Activated gamma-delta T cell (primary cell): Measurements from ENCODE around the gene CDHR2.

Source experiments
- DNase-seq: peaks from one replicate; lab custom pipeline; 2025; lab: John Stamatoyannopoulos, UW
- total RNA-seq, 2 donors: gene quantifications; one replicate each; lab custom pipeline; 2026; lab: John Stamatoyannopoulos, UW

Gene CDHR2, protein sequence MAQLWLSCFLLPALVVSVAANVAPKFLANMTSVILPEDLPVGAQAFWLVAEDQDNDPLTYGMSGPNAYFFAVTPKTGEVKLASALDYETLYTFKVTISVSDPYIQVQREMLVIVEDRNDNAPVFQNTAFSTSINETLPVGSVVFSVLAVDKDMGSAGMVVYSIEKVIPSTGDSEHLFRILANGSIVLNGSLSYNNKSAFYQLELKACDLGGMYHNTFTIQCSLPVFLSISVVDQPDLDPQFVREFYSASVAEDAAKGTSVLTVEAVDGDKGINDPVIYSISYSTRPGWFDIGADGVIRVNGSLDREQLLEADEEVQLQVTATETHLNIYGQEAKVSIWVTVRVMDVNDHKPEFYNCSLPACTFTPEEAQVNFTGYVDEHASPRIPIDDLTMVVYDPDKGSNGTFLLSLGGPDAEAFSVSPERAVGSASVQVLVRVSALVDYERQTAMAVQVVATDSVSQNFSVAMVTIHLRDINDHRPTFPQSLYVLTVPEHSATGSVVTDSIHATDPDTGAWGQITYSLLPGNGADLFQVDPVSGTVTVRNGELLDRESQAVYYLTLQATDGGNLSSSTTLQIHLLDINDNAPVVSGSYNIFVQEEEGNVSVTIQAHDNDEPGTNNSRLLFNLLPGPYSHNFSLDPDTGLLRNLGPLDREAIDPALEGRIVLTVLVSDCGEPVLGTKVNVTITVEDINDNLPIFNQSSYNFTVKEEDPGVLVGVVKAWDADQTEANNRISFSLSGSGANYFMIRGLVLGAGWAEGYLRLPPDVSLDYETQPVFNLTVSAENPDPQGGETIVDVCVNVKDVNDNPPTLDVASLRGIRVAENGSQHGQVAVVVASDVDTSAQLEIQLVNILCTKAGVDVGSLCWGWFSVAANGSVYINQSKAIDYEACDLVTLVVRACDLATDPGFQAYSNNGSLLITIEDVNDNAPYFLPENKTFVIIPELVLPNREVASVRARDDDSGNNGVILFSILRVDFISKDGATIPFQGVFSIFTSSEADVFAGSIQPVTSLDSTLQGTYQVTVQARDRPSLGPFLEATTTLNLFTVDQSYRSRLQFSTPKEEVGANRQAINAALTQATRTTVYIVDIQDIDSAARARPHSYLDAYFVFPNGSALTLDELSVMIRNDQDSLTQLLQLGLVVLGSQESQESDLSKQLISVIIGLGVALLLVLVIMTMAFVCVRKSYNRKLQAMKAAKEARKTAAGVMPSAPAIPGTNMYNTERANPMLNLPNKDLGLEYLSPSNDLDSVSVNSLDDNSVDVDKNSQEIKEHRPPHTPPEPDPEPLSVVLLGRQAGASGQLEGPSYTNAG (N-terminal part only)
- total RNA-seq = 2.5 to 4.4 reads per million in 2 donors

DNA sequence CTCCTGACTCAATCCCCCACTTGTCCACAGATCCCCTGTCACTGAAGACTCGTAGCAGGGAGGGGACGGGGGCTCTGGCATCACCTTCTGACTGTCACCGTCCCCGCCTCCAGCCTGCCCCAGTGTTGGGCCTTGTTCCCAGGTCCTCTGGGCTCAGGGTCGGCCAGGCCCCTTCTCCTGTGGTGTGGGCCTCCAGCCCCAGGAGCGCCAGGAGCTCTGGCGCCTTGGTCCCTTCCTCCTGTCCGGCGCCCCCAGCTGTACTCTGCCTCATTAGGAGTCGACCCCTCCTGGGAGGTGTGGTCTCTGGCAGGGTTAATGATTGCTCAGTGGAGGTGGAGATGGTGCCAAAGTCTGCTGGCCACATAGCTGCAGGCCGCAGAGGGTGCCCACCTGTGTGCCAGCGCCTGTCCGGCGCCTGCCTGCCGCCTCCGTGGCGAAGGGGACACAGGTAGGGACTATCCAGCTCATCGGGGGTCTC is at the start of gene CDHR2:
TSS of gene CDHR2 (plus strand) at position 376 of the 478 bp plus-strand sequence. CDS start 16,011 bp downstream, outside the sequence.
- DNase-seq = no peak

DNA sequence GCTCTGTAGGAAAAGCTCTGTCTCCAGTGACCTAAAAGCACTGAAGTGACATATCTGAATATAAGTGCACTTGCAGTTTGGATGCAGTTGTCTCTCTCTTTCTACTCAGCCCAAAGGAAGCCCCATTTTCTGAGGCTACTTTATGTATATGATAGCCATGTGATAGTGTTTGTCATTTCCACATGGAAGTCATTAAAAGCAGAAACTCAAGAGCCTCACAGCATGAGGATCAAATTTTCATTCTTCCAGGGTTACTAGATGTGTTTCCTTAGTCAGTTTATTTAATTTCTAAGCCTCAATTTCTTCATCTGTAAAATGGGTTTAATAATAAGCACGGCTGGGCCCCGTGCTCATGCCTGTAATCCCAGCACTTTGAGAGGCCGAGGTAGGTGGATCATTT is 48.6 kb upstream of the CDHR2 start:
- DNase-seq = no peak

DNA sequence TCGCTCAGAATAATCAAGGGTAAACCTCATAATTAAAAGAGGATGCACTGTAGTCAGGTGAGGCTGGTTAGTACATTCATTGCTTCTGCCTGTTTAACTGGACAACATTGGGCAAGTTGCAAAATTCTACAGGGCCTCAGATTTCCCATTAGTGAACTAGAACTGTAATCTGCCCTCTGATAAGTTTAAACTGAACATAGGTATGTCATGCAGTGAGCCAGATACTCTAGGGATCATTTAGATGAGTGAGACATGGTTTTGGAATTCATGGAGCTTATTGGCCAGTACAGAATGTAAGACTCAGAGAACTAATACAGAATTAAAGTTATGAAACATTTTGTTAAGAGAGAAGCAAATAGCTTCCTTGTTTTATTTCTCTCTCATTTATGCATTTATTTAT is 47.8 kb upstream of the CDHR2 start:
- DNase-seq = no peak

DNA sequence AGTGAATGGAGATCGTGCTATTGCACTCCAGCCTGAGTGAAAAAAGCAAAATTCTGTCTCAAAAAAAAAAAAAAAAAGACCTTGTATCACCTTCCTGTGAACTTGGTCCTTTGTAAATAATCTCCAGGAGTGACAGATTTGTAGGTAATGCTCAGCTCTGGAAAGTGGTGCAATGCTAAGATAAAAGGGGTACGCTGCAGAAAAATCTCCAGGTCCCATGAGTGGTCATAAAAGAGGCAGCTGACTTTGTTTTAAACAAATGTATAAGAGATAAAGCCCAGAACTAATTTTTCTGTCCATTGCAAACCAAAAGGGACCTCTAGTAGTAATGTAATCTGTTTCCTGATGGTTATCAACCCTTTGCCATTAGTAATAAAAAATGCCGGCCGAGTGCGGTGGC is 45.6 kb upstream of the CDHR2 start:
- no peak for DNase-seq

DNA sequence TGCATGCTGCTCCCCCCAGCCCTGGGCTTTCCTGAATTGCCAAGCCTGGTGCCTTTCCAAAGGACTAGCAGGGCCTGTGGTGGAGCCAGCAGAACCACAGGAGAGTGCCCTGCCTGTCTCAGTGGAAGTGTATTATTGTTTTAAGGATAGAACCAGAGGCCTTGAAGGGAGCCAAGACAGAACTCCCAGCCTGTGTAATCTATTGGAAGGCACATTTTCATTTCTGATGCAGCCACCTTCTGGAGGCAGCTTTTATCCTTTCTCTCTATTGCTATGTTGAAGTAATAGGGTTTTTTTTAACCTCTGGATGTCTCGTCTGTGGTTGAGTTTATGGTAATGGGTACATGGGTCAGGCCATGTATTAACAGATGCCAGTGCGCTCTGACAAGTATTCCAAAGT is 41.2 kb upstream of the CDHR2 start:
- no peak for DNase-seq

DNA sequence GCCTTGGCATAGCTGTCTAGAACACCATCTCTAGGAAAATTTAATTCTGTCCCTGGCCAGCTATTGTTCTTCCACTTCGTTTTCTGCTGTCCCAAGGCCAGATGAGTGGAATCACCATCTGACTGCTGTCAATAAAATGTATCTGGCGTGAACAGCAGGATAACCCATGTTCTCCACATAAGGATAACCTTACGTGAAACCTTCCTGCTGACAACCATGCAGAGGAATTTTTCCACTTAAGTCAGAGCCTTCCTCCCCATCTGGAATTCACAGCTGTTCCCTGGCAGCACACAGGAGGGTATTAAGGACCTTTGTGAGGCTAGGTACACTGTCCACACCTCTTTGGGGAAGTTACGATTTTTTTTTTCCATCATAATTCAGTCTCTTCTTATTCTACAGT is 40.5 kb upstream of the CDHR2 start:
- DNase-seq = no peak

DNA sequence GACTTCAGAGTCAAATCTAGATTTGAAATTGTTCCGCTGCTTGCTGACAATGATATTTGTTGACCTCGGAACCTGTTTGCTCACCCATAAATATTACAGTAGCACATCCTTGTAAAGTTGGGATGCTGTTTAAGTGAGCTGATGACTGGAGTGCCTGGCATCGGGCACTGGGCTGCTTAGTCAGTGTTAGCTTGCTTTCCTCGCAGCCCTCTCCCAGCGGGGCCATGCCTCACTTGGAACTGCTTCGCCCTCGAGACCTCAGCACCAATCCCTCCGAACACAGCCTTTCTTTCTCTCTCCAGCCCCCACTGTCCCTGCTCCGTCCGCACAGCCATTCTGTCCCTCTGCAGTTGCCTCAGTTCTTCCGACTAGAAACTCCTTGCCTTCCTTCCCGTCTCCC is 35.4 kb upstream of the CDHR2 start:
- DNase-seq = no peak

DNA sequence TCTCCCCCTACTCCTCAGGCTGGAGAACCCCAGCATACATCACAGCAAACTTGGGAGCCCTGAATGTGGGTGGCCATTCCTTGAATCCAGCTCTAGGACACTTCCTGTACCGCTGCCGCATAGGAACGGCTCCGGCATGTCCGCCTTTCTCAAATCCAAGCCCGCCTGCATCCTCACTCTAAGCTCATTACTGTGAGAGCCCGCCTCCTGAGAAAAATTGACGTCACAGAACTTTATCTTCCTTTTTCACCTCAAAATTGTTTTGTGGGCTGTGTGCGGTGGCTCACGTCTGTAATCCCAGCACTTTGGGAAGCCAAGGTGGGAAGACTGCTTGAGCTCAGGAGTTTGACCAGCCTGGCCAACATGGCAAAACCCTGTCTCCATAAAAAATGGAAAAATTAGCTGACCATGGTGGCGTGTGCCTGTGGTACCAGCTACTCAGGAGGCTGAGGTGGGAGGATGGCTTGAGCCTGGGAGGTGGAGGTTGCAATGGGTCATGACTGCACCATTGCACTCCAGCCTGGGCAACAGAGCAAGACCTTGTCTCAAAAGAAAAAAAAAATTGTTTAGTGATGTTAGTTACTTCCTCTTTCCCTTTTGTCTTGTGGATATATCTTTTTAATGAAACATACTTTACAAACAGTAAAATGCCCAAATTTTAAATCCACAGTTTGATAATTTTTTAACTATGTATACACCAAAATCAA is 34.7 kb upstream of the CDHR2 start:
- no peak for DNase-seq

DNA sequence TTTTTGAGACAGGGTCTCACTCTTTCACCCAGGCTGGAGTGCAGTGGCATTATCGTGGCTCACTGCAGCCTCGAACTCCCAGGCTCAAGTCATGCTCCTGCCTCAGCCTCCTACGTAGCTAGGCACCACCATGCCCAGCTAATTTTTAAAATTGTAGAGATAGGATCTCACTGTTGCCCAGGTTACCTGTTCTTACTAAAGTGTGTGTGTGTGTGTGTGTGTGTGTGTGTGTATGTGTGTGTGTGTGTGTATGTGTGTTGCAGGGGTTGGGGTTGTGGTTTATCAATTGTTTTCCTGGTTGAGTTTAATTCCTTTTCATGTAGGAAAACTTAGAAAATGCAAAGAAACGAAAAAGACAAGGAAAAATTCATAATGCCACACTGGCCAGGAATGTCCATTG is 33.7 kb upstream of the CDHR2 start:
- no peak for DNase-seq

DNA sequence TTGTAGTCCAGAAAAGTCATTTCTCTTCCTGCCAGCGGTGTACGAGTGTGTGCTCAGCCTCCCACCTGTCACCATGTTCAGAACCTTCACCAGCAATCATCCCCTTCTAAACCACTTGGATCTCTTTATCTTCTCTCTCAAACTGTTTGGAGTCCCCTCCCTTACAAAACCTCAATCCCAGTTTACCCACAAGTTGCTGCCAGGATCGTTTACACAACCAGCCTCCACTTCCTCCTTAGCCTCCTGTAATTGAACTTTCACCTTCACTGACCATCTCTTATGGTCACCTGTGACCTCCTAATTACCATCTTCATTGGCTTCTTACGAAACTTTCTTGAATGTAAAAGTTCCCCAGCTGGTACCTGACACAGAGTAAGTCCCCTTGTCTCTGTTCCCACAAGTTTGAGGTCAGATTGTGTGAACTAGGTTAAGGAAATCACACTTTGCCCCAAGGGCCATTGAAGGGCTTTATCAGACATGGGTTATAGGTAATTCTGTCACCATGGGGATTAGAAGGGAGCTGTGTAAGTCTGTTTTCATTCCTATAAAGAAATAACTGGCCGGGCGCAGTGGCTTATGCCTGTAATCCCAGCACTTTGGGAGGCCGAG is 32.0 kb upstream of the CDHR2 start:
- DNase-seq = no peak

DNA sequence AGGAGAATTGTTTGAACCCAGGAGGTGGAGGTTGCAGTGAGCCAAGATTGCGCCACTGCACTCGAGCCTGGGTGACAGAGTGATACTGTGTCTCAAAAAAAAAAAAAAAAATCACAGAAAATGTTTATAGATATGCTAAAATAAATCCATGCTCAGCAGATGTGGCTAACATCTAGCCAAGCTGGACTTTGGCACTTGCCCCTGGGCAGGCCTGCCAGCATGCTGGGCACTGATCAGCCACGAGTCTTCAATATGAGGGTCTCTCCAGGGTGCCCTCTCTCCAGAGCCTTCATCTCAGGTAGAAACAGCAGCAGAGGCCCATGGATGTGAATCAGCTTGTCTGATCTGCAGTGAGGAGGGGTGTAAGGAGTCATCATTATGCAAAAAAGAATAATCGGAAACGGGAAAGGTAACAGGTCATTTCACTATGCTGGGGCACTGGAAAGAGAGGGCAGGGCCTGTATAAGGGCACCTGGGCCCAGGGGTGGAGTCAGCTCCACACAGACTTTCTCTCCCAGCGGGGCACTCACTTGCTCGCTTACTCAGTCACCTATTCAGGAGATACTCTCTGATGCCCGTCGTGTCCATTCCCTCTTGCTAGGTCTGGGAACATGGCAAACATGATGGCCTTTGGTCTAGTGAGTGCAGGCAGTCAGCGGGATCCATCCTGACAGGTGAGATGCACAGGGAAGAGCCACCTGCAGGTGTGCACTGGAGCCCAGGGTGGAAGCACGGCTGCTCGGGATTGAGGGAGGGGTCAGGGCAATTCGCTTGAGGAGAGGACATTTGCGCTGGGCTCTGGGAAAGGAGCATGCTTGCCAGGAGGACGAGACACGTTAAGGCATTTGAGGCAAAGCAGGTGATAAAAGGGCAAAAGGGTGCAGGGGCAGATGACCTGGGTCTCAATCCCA is 29.1 kb upstream of the CDHR2 start:
- DNase-seq = no peak

DNA sequence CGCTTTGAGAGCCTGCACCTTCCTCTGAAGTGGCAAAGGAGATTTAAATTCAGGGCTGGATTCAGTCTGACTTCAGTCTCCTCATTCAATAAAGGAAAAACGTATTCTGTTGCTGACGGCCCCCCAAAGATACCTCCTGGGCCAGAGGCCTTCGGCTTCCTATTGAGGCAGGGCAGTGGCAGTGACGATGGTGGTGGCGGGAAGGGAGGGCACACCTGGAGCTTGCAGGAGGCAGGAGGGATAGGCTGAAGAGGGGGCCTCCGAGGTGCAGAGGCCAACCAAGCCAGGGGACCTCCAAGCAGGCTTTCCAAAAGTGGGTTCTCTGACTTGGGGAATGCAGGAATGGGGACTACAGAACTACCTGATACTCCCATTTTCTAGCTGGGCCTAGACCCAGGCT is 27.9 kb upstream of the CDHR2 start:
- no peak for DNase-seq

DNA sequence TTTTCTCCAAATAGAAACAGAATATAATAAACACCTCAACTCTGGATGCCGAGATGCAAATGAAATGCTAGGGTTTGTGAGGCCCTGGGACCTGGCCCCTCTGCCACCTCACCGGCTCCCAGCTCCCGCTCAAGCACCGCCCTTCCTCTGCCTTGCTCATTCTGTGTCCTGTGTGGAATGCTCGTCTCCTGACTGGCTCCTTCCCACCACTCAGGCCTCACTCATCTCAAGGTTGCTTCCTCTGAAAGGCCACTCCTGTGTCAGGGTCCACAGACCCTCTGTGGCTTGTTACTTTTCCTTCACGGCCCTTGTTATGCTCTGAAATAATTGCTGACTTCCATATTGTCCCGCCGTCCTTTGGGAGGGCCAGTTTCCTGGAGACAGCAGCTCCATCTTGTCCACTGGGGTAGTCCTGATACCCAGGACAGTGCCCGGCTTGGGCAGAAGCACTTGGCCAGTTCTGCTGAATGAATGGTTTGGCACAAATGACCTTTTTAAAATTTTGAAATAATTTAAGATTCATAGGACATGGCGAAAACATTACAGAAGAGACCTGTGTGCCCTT is 27.4 kb upstream of the CDHR2 start:
- no peak for DNase-seq

DNA sequence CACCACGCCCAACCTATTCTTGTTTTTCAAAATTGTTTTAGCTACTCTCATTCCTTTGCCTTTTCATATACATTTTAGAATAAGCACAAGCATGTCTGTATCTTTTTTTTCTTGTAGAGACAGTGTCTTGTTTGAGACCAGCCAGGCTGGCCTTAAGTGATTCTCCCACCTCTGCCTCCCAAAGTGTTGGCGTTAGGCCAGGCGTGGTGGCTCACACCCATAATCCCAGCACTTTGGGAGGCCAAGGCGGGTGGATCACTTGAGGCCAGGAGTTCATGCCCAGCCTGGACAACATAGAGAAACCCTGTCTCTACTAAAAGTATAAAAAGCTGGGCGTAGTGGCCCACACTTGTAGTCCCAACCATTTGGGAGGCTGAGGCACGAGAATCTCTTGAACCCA is 25.0 kb upstream of the CDHR2 start:
- DNase-seq = no peak

DNA sequence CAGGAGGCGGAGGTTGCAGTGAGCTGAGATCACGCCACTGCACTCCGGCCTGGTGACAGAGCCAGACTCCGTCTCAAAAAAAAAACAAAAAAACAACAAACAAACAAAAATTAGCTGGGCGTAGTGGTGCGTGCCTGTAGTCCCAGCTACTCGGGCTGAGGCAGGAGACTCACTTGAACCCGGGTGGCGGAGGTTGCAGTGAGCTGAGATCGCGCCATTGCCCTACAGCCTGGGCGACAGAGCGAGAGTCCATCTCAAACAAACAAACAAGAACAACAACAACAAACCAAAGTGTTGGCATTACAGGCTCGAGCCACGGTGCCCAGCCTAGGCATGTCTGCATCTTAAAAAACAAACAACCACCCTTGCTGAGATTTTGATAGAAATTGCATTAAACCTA is 24.2 kb upstream of the CDHR2 start:
- DNase-seq = no peak

DNA sequence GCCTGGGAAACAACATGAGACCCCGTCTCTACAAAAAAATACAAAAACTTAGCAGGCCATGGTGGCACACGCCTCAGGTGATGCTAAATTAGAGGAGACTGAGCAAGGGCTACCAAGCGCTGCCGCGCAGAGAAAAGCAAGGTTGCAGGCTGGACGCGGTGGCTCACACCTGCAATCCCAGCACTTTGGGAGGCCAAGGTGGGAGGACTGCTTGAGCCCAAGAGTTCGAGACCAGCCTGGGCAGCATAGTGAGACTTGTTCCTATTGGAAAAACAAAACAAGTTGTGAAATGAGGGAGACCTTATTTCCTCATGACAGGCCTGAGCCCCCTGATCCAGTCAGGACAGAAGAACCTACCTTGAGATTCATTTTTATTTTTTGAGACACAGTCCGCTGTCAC is 23.5 kb upstream of the CDHR2 start:
- no peak for DNase-seq

DNA sequence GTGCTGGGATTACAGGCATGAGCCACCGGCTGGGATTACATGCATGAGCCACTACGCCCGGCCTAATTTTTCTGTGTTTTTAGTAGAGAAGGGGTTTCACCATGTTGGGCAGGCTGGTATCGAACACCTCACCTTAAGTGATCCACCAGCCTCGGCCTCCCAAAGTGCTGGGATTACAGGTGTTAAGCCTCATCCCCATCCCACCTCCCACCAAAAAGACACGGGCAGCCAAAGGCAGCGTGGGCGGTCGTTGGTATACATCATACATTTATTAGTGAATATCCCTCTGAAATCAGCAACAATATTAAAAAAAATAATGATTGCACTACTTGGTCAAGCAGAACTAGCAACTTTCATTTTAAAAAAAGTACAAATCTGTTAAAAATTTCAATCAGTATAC is 22.7 kb upstream of the CDHR2 start:
- DNase-seq = no peak

DNA sequence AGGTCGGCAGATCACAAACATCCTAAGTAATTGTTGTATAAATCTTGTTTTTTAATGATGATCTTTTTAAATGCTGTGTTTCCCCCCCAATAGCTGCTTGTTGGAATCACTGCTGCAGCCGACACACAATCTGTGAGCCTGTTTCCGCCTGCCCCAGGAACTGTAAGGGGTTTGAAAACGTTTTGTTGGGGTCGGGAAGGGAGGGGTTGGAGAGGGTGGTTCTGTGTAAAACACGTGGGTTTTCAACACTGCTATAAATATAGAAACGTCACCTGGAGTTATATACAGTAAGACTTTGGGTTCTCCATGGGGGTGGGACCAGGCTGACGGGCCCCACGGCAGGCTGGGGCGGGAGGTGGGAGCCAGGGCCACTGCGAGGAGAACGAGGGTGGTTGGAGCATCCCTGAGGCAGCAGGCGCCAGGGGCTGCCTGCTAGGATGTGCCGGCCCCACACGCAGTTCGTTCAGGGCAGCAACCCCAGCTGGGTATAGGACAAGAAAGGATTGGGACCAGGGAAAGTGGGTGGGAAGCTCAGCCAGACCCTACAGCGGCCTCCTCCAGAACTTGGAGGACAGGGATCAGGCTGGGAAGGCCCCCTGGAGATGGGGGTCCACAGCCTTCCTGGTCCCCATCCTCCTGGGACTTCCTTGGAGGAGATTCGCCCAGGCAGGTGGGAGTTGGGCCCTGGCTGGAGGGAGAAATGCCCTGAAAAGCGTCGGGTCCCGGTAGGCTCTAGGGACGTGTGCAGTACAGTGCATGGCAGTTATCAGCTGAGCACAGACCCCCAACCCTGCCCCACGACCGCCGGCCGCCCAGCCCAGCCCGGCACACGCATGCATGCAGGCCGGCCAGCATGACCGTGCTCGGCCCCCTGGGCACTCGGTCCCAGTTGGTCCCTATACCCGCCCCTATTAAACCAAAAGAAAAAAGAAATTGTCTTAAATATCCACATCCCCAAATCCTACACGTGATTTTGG is 21.6 kb upstream of the CDHR2 start:
- no peak for DNase-seq
